AG09309 (cell line): ENCODE measurements around the gene LBR.

Source experiments
- DNase-seq: peaks from one replicate; pipeline ENCODE4 v3.0.0-alpha.2; 2010; ENCODE audit warnings: low read depth
- H3K4me3 ChIP-seq: 2 replicates; pipeline ENCODE4 v1.5.1; 2011; ENCODE audit warnings: mild to moderate bottlenecking, low read depth, low read length, moderate library complexity; ENCODE audit not compliant: control insufficient read depth
- TF ChIP-seq, protein P1 (sequence below): IDR thresholded peaks from 2 replicates; pipeline ENCODE4 v1.5.1; 2011; ENCODE audit warnings: mild to moderate bottlenecking, low read depth, low read length, inconsistent platforms; ENCODE audit not compliant: insufficient read depth, control insufficient read depth; ENCODE audit errors: missing control alignments

LBR gene

GRCh38 chr1:225448146-225448805 is 20.4 kb upstream of the LBR start:
- TF ChIP-seq, protein P1, sequence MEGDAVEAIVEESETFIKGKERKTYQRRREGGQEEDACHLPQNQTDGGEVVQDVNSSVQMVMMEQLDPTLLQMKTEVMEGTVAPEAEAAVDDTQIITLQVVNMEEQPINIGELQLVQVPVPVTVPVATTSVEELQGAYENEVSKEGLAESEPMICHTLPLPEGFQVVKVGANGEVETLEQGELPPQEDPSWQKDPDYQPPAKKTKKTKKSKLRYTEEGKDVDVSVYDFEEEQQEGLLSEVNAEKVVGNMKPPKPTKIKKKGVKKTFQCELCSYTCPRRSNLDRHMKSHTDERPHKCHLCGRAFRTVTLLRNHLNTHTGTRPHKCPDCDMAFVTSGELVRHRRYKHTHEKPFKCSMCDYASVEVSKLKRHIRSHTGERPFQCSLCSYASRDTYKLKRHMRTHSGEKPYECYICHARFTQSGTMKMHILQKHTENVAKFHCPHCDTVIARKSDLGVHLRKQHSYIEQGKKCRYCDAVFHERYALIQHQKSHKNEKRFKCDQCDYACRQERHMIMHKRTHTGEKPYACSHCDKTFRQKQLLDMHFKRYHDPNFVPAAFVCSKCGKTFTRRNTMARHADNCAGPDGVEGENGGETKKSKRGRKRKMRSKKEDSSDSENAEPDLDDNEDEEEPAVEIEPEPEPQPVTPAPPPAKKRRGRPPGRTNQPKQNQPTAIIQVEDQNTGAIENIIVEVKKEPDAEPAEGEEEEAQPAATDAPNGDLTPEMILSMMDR: no peak
- no peak overlapping the region for H3K4me3 ChIP-seq
- no peak for DNase-seq

DNA sequence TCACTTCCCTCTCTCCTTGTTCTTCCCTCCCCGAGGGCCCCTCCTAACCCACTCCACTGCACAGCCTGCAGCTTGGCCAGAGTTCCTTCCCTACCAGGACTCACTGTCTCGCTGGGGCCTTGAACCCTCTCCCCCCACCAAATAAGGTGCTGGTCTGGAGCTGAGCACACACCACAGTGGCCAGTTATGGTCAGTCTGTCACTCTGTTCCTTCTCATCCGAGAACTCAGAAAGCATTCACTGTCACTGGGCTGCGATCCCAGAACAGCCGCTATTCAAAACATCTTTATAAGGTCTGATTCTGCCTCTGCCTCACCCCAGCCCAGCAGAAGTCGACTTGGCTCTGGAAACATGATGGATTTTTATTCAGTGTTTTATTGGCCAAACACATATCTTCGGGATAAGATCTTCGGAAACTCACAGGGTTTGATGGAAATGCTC is 19.8 kb upstream of the LBR start:
- TF ChIP-seq, protein P1: no peak
- H3K4me3 ChIP-seq: no peak overlapping the region
- no peak for DNase-seq

GRCh38 chr1:225446981-225447615 is 19.3 kb upstream of the LBR start:
- TF ChIP-seq, protein P1: no peak
- no peak overlapping the region for H3K4me3 ChIP-seq

GRCh38 chr1:225446595-225446960 is 18.7 kb upstream of the LBR start:
- no peak overlapping the region for H3K4me3 ChIP-seq
- TF ChIP-seq, protein P1: no peak
- DNase-seq: no peak

More at GRCh38 chr1:225446981-225447615, 19.3 kb upstream of the LBR start:
- no peak for DNase-seq

DNA sequence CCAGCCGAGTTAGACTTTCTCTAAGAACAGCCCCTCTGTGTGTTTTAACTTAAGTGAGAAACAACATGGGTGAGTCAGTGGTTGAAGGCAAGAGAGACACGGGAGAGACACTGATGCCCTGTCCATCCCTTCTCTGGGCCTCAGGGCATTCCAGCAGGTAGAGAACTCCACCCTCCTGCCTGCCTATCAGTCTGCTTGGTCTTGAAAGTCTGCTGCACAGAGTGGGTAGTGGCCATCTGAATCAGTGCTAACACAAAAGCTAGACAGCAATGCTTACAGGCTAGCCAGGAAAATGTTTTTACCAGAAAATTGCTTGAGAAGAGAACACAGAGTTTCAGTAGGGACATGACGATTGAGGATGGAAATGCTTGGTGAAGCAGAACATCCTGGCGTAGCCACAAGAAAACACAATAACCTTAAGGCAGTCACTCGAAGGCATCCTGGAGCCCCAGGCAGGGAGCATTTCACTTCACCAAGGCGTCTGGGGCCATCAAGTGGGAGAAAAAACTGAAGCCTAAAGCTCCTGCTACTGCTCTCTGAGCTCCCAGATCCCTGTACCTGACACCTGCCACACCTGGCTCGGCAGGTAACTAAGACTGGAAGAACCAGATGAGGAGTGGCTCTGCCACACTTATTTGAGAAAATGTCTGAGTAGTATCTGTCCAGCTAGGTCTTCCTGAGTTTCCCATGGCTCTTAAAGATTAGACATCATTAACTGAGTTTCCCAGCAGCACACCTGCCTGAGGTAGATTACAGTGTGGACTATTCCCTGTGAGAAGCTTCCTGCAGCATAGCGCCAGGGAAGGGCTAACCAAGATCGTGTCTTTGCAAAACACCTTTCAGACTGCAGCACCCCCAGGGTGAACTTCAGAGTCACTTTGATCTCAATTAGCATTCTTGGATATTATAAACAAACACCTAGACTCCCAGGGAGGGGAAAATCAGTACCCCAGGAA is 18.1 kb upstream of the LBR start:
- no peak for DNase-seq
- no peak overlapping the region for H3K4me3 ChIP-seq

DNA sequence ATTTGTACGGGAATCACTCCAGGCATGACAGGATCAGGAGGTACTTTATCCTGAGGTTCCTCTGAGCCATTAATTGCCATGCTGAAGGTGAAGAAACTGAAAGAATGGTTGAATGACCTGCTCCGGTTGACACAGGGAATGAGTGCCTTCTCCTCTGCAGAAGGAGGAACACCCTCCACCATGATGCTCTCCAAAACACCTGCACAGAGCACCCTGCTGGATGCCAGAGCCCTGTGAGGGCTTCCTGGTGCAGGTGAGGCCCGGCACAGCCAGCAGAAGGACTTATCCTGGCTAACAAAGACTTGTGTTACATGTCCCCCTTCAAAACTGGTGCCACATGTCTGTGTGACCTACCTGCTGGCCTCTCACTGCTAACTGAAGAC is 14.3 kb upstream of the LBR start:
- no peak for DNase-seq
- TF ChIP-seq, protein P1: no peak
- H3K4me3 ChIP-seq: no peak overlapping the region

More for the DNA sequence above, 18.1 kb upstream of the LBR start:
- TF ChIP-seq, protein P1: no peak
